ENCODE results near the gene G3BP1. TPM values are rescaled to one million over a fixed set of nuclear protein-coding genes. Genes with fewer than 3 reads are reported as not detected.
A peak's percentile ranks its signal among the peaks of the same experiment; 100 is the strongest.

Gene G3BP1
- total and polyA plus RNA-seq, 2 of the 13 experiments (the other 11 are each of a cell fraction or from before 2014, with no cell fraction given): 36.7 to 320 TPM

DNA sequence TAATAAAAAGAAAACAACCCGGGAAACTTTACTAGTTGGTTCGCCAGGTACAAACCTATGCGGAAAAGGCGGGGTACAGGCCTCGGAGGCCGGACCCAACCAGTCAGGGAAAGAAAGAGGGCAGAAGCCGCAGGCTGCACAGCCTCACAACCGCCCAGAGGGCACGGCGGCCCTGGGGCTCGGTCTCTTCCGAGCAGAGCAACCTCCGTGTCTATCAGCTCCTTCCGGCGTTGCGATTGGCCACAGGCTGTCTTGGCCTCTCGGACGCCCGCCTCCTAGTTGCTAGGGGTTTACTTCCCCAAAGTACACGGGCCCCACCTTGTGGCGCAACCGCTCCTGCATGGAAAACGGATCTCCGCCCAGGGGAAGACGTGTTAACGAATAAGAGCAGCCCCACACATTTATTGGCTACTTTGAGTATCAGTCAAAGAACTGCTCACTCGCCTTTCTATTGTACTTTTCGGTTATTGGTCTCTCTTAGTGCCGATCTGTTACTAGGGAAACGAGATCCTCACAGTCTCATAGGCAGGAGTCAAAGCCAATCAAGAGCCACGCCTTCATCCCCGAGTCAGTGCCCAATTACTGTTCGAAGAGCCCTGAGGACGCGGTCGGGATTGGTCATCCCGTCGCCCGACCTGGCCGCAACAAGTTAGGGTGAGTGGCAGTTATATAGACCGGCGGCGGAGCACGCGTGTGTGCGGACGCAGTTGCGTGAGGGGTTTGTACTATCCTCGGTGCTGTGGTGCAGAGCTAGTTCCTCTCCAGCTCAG is at the start of gene G3BP1 (continued):
- TF ChIP-seq CEBPB (IDR thresholded peaks at IDR 0.05; ENCODE audit: borderline replicate concordance, low read depth, low read length): peak; percentile 98
- no peak for TF ChIP-seq ZNF672 (CRISPR knock-in tag; IDR thresholded peaks at IDR 0.05)
- no peak for TF ChIP-seq KAT2B (IDR thresholded peaks at IDR 0.05; ENCODE audit: borderline replicate concordance, low read depth, low read length)
- TF ChIP-seq ZNF235 (CRISPR knock-in tag; IDR thresholded peaks at IDR 0.05; ENCODE audit: borderline replicate concordance): no peak
- no peak for TF ChIP-seq FOXO4 (CRISPR knock-in tag; conservative IDR thresholded peaks at IDR 0.05)
- 0 out of 2 replicates have a peak, but pooled peaks have one; percentile 42 for TF ChIP-seq ZNF776 (CRISPR knock-in tag; IDR thresholded peaks at IDR 0.05)
- TF ChIP-seq THAP9 (CRISPR knock-in tag; IDR thresholded peaks at IDR 0.05; ENCODE audit: borderline replicate concordance): peak; percentile 53; the same call in 1 of the 2 replicates
- no peak for TF ChIP-seq ZBTB42 (CRISPR knock-in tag; IDR thresholded peaks at IDR 0.05)
- TF ChIP-seq SP2 (CRISPR knock-in tag; IDR thresholded peaks at IDR 0.05): peak; percentile 98
- peak; percentile 37; the same call in 1 of the 2 replicates for TF ChIP-seq CHD4 (IDR thresholded peaks at IDR 0.05; ENCODE audit: borderline replicate concordance, low read length)
- TF ChIP-seq JUN (CRISPR knock-in tag; IDR thresholded peaks at IDR 0.05): no peak
- TF ChIP-seq, protein P1, sequence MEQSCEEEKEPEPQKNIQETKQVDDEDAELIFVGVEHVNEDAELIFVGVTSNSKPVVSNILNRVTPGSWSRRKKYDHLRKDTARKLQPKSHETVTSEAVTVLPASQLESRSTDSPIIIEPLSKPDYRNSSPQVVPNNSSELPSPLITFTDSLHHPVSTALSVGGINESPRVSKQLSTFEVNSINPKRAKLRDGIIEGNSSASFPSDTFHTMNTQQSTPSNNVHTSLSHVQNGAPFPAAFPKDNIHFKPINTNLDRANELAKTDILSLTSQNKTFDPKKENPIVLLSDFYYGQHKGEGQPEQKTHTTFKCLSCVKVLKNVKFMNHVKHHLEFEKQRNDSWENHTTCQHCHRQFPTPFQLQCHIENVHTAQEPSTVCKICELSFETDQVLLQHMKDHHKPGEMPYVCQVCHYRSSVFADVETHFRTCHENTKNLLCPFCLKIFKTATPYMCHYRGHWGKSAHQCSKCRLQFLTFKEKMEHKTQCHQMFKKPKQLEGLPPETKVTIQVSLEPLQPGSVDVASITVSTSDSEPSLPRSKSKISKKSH (CRISPR knock-in tag; IDR thresholded peaks at IDR 0.05; ENCODE audit: borderline replicate concordance): no peak
- TF ChIP-seq ZNF572 (CRISPR knock-in tag; IDR thresholded peaks at IDR 0.05): no peak
- TF ChIP-seq ELF3 (CRISPR knock-in tag; IDR thresholded peaks at IDR 0.05): no peak; the same call in 1 of the 2 replicates
- TF ChIP-seq, protein P2, sequence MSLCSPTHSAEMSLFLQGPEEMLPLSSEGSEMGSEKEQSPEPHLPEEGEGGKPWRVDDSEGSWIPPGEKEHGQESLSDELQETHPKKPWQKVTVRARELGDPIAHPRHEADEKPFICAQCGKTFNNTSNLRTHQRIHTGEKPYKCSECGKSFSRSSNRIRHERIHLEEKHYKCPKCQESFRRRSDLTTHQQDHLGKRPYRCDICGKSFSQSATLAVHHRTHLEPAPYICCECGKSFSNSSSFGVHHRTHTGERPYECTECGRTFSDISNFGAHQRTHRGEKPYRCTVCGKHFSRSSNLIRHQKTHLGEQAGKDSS (CRISPR knock-in tag; IDR thresholded peaks at IDR 0.05; ENCODE audit: borderline replicate concordance, low read depth): peak; percentile 42; the same call in 1 of the 2 replicates
- TF ChIP-seq, protein P3, sequence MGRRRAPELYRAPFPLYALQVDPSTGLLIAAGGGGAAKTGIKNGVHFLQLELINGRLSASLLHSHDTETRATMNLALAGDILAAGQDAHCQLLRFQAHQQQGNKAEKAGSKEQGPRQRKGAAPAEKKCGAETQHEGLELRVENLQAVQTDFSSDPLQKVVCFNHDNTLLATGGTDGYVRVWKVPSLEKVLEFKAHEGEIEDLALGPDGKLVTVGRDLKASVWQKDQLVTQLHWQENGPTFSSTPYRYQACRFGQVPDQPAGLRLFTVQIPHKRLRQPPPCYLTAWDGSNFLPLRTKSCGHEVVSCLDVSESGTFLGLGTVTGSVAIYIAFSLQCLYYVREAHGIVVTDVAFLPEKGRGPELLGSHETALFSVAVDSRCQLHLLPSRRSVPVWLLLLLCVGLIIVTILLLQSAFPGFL (CRISPR knock-in tag; IDR thresholded peaks at IDR 0.05): no peak
- TF ChIP-seq ELF1 (CRISPR knock-in tag; IDR thresholded peaks at IDR 0.05): peak; percentile 47; the same call in 1 of the 2 replicates
- TF ChIP-seq ZFP82 (CRISPR knock-in tag; IDR thresholded peaks at IDR 0.05; ENCODE audit: borderline replicate concordance): no peak
- TF ChIP-seq MBNL3 (CRISPR knock-in tag; conservative IDR thresholded peaks at IDR 0.05): no peak
- no peak for TF ChIP-seq FIP1L1 (IDR thresholded peaks at IDR 0.05; ENCODE audit: borderline replicate concordance, insufficient read depth, low read depth, low read length)
- no peak for TF ChIP-seq ZNF839 (CRISPR knock-in tag; IDR thresholded peaks at IDR 0.05; ENCODE audit: borderline replicate concordance)

All from HepG2 (cell line).